Measurements from ENCODE around the gene GPR78.

The GPR78 gene

DNA sequence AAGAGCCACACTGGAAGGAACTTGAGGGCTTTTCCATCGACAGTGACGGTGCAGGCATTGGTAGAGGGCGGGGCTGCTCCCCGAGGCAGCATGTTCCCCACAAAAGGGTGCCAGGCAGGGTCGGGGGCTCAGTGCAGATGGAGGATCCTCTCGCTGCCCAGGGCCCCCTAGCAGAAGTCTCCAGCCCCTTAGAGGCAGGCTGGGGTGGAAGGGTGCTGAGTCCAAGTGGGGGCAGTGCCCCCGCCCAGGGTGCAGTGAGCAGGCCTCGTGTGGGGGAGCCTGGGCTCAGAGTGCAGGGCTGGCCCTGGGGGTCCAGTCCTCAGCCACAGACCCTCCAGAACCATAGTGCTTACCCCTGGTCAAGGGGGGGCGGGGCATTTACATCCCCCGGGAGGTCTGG, 21.4 kb downstream of the GPR78 start:
- DNase-seq, result no peak

DNA sequence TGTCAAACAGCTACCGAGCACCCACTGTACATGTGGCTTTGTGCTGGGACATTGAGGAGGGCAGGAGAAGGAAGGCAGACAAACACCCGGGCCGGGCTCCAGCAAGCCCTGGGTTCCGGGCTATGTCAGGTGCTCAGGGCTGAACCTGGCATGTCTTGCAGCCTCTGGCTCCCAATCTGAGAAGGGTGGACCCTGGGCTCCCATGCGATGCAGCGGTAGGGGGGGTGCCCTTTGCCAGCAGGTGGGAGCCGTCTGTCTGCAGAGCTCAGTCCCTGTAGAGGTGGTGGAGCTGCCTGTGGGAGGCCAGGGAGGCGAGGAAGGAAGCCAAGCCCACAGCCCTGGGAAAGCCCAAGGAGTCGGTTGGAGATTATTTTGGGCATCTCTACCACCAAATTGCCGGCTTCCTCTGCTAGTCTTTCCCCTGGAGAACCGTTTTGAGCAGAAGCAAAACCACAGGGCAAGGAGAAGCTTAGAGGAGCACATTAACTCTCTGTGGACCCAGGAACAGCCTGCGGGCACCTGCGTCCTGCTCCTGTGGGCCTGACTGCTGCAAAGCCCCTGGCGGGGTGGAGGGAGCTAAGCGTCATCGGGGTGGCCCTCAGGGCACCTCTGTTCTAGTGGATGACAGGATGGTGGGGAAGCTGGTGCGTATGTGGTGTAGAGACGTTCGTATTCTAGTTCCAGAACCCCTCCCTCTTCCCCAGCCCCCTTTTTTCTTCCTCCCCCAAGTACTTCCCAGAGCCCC, 22.7 kb downstream of the GPR78 start:
- no peak for DNase-seq

DNA sequence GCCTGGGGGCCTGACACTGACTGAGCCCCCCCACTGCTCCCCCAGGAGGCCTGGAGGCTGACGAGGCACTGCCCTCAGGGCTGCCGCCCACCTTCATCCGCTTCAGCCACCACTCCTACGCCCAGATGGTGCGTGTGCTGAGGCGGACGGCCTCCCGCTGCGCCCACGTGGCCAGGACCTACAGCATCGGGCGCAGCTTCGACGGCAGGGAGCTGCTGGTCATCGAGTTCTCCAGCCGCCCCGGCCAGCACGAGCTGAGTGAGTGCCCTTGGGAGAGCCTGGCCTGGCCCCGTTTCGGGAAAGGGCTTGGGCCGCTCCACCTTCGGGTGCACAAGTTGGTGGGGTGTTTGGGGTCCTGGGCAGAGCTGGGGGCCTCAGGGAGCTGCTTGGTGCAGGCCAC, 23.7 kb downstream of the GPR78 start:
- DNase-seq, result no peak

DNA sequence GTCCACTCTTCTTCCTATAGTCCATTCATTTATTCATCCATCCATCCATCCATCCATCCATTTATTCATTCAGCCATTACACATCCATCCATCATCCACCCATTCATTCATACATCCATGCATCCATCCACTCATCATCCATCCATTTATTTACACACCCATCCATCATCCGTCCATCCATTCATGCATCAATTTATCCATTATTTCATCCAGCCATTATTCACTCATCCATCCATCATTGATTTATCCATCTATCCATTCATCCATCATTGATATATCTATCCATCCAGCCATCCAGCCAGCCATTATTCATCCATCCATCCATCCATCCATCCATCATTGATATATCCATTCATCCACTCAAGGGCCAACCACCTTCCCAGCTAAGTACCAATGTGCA, 25.1 kb downstream of the GPR78 start:
- DNase-seq, result no peak

DNA sequence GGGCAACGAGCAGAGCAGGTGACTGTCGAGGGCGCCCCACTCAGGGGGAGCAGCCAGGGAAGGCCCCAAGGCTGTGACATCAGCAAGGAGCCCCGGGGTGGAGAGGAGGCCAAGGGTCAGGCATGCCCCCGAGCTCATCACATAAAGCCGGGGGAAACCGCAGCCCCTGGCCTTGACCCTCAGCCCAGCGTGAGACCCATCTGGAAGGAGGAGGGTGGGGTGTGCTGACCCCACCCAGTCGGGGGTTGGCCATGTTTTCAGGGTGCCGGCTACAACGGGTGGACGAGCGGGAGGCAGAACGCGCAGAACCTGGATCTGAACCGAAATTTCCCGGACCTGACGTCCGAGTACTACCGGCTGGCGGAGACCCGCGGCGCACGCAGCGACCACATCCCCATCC, 26.3 kb downstream of the GPR78 start:
- no peak for DNase-seq

DNA sequence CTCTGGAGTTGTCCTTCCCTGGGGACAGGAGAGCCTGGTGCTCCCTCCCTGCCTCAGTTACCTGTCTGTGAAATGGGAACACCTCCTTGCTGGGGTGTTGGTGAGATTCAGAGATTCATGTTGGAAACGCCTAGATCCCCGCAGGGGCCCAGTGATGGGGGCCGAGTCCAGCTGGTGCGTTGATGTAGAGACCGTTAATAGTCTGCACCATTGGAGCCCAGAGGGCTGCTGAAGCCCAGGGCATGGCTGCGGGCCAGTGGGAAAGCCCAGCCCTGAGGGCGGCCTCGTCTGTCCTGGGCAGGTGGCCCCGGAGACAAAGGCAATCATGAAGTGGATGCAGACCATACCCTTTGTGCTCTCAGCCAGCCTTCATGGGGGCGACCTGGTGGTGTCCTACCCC, 26.8 kb downstream of the GPR78 start:
- no peak for DNase-seq

DNA sequence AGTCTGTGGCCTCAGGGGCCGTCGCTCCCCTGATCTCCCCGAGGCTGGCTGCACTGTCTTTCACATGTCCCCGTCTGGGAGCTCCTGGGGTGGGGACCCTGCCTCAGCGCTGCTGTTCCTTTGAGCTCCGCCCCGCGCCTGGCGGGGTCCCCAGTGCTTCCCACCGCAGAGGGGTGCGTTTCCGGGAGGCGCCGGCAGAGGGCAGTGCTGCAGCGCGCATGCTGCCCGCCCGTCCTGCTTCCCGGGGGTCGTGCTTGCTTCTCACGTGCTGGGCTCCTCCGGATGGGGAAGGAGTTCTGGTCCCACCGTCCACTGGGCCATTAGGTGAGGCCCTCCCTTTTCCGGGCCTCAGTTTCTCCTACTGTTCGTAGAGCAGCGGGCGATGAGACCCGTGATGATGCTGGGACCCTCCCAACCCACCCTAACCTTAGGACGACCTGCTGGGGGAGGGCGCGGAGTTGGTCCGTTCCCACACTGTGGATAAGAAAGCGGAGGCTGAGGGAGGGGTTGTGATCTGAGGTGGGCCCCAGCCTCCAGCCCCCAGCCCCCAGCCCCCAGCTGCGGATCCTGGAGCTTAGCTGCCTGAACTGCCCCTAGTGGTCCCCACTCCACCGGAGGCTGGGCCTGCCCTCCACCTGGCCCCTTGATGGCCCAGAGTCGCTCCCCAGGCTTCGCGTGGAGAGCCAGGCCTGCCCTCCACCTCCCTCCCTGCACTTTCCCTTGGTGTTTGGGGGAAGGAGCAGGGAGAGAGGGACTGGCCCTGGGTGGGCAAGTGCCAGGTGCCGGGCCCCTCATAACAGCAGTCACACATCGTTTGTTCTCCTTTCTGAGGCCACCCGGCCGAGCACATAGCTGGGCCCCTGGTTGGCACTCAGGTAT, 27.6 kb downstream of the GPR78 start:
- no peak for DNase-seq

DNA sequence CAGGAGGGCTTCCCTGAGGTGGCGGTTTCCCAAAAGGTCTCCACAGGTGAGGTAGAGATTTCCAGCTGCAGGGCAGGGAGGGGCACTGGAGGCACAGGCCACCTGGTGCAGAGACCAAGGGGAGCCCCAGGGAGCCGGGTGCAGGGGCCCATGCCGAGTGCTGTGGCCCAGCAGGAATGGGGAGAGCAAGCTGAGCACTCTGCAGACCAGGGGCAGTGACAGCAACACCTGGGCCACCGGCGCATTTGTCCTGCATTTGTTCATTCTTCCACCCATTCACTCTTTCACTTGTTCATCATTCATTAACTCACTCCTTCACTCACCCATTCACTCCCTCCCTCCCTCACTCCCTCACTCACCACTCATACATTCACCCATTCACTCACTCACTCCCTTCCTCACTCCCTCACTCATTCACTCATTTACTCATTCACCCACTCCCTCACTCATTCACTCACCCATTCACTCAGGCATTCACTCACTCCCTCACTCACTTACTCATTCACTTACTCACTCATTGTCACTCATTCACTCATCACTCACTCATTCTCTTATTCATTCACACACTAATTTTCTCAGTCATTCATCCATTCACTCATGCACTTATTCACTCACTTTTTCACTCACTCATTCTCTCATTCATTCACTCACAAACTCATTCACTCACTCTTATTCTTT, 28.7 kb downstream of the GPR78 start:
- no peak for DNase-seq

DNA sequence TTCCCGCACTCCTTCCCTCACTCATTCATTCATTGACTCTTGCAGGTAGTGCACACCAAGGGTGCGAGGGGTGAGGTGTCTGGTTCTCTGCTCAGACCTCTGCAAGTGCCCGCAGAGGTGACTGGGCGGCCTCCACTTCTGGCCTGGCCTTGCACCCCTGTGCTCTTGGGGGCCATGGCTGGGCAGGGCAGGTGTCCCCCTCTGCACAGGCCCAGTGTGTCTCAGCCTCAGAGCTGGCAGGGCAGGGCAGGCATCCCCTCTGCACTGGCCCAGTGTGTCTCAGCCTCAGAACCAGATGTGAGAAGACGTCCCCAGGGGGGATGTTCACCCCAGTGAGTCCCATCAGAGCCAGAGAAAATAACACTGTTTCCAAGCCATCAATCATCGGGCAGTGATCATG, 29.2 kb downstream of the GPR78 start:
- no peak for DNase-seq

DNA sequence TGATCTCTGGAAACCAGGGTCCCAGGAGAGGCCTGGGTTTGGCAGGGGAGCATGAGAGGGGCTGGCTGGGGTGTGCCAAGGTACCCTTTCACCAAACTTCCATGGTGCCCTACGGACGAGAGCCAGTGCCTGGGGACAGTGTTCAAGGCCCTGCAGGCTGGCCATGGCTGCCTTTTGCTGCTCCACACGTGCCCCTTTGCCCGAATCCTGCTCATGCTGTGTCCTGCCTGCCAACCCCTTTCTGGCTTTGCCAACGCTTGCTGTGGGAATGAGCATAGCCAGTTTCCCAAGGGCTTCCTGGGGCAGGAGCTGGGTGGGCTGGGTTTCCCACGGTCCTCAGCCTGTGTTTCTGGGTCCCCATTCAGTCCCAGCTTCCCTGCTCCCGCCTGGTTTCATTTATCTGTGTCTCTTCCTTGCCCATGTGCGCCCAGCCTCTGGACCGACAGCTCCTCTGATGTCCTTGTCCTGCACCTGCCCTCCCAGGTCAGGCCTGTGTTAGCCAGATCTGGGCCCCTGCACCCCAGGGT, 29.7 kb downstream of the GPR78 start:
- no peak for DNase-seq

DNA sequence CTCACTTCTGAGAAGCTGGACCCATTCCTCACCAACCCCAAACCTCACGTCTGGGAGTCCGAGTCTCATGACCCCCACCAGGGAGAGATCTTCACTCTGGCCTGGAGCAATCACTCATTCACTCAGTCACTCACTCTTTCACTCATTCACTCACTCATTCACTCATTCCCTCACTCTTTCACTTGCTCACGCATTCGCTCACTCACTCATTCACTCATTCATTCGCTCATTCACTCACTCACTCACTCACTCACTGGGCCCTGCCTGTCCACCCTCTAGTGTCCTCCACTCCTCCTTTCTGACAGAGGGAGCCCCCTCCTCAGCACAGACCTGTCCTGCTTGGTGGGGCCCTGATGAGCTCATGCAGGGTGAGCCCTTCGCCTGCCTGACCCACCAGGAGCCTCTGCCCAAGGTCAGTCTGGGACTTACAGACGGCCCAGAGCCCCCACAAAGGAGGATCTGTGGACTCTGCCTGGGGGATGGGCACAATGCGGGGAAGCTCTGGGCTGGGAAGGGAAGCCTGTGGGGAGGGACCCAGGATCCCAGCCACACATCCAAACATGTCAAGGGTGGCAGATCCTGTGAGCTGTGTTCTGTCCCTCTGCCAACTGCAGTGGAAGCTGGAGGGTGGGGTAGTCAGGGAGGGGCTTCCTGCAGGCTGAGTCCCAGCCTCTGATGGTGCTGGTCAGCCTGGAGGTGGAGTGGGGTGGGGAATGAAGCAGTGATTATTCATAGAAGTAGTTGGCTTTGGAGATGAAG, 30.8 kb downstream of the GPR78 start:
- DNase-seq, result no peak

DNA sequence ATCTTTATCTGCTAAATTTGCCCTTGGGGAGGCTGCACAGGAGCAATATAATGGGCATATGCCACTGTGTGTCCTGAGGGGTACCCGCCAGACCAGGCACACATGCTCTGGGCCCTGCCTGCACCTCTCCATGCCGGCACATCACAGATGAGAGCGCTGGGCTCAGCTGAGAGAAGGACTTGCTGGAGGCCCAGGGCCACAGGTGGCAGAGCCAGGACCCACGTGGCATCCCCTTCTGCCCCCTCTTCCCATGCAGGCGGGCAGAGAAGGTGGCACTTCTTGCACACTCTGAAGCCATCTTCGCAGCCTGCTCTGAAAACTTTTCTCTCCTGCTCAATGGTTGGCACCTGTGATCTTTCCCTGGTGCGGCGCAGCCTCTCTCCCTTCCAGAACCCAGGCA, 32.5 kb downstream of the GPR78 start:
- no peak for DNase-seq

DNA sequence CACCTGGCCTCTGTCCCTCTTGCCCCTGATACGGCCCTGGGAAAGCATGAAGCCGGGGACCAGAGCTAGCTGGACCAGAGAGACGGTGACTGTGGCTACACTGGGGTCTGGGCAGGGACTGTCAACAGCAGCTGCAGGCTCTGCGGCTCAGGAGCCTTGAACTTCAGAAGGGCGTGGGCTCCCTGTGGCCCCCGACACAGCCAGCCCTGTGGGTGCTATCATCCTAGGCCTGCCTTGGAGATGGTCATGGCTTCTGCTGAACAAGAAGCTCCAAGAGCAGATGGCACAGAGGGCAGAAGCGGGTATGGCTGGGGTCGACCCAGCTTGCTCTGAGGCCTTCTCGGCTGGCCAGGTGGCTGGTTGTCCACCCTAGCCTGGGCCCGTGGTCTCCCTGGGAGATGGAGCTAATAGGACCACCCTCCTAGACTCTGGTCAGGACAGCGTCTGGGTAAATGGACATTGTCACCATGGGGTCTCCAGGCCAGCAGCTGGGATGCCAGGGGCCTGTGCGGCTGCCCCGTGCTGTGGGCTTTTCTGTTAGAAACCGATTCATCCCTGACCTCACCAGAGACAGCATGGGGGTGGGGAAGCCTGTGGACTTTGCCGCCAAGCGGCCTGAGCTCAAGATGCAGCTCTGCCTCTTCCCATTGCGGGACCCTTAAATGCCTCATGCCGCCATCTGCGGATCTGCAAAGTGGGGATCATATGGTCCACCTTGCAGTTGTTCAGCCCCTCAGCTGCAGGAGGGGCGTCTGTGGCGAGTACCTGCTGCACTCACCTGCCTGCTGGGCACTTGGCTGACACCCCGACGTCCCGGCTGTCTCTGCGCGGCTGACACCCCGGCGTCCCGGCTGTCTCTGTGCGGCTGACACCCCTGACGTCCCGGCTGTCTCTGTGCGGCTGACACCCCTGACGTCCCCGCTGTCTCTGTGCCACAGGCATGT, 33.5 kb downstream of the GPR78 start:
- no peak for DNase-seq

DNA sequence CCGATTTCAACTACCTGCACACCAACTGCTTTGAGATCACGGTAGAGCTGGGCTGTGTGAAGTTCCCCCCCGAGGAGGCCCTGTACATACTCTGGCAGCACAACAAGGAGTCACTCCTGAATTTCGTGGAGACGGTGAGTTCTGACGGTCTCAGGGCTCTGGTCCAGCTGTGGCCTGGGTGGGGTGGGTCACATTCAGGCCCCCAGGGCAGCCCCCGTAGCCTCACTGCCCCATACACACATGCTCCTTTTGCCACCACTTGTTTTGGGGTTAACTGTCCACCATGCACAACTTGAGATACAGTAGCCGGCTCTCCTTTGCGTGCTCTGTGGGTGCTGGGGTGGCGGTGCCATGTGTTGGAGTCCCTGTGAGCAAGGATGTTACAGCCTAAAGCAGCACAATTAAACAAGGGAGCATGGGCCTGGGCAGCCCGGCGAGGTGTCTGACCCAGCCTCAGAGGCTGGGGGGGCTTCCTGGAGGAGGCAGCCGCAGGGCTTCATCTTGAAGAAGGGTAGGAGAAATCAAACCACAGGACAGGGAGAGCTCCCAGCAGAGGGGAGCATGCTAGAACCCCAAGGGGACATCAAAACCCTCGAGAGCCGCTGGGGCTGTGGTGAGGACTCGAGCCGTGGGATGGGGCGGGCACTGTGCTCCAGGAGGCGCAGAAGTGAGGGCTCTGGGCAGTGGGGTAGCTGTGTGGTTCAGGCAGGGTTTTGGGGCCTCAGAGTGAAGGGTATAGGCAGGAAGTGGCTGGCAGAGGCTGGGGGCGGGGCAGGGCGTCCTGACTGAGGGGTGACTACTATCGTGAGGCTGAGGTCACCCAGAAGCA, 34.4 kb downstream of the GPR78 start:
- no peak for DNase-seq

DNA sequence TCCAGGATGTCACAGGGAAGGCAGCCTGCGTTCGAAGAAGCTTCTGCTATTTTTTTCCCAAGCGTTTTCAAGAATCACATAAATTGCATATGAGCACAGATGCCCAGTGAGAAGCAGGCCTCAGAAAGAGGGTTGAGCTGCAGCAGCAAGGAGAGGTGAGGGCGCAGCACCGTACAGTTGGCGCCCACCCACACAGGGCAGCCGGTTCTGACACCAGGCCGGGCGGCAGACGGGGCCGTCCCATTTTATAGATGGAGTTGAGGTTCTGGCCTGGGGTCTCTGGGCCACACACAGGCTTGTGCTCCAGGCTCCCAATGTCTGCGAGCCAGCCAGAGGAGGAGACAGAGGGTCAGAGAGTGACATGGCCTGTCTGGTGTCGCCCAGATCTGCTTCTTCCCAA, 35.2 kb downstream of the GPR78 start:
- DNase-seq, result no peak

DNA sequence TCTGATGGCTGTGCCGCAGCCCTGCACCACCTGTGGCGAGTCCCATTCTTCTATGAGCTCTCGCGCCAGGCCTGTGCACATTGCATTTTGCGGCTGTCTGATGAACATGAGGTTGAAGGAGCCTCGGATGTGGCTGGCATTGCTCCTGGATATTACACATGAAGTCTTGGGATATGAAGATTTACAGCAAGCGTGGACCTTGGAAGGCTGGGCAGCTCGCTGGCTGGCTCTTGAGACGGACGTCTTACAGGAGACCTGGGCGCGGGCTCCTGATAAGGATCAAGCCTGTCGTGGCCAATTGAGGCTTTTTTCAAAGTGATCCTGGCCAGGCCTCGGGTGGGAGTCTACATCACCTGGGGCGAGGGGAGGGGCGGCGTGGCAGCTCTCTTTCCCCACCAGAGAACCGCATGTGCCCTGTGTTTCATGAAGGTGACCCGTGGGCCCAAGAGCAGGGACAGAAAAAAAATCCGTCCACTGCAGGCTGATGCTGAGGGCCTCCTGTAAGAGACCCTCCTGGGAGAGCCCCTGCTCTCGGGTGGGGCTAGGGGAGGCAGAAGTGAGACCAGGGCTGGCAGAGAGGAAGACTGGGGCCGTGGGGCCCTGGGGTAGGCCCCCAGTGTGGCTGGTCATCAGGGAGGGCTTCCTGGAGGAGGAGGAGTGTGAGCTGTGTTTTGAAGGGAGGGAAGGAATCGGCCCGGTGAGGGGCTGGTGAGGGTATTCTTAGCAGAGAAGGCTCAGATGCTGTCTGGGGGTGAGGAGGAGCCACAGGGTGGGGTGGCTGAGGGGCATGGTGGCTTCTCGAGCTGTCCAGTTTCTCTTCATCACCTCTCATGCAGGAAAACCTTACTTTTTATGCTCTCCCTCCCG, 36.0 kb downstream of the GPR78 start:
- DNase-seq, result no peak

DNA sequence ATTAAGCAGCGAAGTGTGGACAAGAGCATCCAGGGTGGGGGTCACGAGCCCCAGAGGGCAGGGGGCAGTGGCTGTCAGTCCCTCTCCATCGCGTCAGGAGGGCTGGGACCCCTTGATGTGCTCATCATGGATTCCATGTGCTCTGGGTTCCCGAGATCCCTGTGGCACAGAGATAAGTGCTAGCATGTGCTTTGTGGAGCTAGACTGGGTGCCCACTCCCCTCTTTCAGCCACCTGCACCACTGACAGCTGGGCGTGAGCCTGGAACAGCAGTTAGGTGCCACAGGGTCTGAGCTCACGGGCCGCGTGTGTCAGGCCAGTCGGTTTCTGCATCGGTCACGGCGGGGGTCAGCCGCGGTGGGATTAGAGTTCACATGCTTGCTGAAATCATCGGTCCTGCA, 36.6 kb downstream of the GPR78 start:
- no peak for DNase-seq

DNA sequence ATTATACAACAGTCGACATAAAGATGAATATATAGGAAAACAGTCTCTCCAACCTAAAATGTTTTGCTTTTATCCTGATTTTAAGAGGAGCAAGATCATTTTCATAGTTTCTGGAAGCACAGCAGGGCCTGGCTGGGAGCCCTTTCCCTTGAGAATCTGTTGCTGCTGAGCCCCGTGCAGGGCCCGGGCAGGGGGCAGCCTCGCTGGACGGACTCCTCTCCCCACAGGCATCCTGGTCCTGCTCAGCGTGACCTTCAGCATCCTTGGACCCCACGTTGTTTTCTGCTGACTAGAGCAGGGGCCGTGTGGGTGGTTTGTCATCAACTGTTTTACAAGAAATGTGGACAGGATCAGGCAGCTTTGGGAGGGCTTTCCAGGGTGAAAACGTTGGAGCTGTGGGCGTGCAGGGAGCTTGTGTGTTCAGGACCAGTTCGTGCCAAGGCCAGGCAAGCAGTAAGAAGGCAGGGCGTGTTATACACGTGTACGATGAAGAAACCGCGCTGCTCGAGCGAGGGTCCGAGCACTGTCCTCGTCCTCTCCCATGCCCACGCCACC, 37.4 kb downstream of the GPR78 start:
- no peak for DNase-seq

DNA sequence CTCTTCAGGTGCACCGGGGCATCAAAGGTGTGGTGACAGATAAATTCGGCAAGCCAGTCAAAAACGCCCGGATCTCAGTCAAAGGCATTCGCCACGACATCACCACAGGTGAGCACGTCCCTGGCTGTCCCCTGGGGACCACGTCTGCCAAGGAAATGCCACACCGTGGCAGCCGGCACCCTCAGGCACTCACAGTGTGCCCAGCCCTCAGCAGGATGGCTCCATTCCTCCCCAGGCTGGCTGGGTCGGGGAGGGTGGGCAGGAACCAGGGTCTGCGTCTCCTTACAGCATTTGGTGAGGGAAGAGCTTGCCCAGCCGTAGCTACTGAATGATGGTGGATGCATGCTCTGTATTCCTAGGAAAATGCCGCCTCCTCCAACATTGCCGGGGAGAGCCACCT, 38.2 kb downstream of the GPR78 start:
- DNase-seq, result no peak
